ENCODE measurements around the gene GFI1.
"Not testable (repeated sequence)": the region's sequence is repeated elsewhere in the genome, so short reads cannot be mapped to it uniquely, and the experiment has no call there.

GFI1 gene

DNA sequence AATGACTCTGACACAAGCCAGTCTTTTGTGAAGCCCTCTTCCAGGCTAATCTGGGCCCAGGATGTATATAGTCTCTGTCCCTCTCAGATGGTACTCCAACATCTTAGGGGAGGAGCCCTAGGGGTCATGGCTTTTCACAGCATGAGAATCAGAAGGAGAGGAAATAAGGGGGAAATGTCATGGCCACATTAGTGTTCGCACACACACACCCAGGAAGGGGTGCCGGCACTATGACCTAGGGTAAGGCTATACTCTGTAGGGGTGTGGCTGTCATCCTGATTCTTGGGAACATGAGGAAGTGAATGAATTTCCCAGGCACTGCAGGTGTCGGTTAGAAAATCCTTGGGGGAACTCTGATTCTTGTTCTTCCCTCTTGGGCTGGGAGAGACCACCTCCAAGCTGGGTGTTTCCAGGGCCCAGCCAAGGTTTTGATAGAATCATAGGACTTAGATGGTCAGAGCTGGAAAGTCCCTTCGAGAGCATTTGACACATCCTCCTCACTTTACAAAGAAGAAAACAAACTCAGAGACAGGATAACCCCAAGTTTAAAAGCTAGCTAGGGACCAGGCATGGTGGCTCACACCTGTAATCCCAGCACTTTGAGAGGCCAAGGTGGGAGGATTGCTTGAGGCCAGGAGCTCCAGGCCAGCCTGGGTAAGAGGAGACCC is 22.0 kb downstream of the GFI1 start:
- no peak for DNase-seq

DNA sequence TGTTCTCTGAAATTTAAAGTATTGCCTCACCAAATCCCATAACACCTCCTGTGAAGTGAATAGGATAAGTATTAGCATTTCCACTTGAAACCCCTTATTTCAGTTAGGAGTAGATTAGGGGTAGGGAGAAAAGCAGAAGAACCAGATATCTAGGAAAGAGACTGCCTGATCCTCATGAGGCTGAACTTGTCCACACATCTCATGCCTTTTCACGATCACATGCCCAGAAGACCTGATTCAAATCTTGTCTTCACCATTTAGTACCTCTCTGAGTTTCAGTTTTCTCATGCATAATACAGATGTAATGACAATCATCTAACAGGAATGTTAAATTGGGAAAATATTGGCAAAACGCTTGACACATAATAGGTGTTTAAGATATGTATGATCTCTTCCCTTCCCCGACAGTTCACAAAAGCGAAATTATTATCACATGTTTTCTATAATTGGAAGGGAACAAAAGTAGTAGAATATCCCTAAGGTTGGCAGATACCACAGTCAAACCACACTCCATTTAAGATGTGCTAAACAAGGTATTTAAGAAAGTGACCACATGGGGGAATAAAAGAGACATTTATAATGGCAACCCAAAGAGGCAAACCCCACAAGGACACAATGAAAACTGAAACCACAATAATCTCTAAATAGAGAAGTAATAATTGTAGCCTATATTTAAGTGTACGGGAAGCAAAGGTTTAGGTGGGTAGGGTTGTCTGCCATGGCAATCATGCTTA is 25.2 kb downstream of the GFI1 start:
- no peak for DNase-seq

DNA sequence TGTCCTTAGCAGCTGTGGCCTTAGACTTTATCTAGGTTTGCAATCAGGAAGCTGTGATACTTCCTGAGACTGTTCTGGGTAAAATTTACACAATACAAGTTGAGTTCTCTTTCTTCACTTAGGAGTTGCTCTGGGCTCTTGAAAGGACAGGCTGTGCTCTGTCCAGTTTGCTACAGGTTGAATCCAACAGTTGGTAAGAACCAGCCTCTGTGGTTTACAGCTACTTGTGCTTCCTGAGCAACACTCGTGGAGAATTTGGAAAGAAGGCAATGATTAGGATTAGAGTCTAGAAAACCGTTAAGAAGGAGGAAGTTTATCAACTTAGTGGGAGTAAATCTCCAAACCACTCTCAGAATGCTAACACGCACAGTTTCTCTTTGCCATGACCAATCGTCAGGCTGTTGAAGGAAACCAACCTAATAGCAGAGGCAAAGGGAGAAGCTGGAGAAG is 26.8 kb downstream of the GFI1 start:
- DNase-seq, result no peak

DNA sequence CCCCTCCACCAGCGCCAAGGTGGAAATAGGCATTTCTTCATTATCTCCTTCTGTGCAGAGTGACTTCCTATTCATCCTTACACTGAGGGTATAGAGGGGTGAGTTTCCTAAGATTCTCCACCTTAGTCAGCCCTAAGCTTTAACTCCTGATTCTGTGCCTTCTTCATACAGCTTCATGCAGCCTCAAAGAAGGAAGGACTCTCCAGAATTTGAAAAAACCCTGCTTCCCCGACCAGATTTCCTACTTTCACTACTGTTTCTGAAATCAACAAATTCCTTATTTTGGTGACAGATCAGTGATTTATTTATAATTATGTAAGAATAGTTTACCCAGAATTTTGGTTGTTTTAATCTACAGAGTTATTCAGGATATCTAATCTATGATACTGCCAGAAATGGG is 28.6 kb downstream of the GFI1 start:
- DNase-seq, result no peak

DNA sequence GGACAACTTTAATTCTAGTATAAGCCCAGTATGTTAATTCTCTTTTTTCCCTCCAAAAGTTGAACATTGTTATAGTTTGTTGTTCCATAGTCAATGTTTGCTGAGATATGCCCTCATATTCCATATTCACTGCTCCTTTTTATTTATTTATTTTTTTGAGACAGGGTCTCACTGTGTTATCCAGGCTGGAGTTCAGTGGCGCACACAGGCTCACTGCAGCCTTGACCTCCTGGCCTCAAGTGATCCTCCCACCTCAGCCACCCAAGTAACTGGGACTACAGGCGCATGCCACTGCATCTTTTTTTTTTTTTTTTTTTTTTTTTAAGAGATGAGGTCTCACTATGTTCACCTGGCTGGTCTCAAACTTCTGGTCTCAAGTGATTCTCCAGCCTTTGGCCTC is 38.7 kb downstream of the GFI1 start:
- DNase-seq, result no peak

DNA sequence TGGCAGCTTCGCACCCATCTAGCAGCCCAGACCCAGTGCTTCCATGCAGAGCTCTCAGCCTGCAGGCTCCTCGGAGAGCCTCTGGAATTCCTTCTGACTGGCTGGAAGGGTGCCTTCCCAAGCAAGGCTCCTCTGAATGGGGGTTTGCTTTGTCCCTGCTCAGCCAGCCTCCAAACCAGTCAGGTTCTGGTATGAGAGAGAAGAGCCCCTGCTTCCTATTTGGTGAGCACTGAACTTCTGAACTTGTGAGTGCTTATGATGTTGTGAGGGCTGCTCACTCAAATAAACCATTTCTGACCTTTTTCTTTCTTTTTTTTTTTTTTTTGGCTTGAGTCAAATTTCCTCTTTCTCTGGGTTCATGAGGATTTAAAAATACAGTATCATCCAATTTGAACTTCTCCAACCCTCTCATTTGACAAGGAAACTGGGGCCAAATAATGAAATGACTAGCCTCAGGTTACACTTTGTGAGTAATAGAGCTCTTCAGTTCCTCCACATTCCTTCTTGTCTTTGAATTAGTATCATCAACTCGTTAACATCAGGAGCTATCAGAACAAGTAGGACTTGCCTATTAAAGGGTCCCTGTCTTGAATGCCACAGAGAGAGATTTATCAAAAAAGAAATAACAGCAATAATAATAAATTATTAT is 39.6 kb downstream of the GFI1 start:
- DNase-seq, result no peak

DNA sequence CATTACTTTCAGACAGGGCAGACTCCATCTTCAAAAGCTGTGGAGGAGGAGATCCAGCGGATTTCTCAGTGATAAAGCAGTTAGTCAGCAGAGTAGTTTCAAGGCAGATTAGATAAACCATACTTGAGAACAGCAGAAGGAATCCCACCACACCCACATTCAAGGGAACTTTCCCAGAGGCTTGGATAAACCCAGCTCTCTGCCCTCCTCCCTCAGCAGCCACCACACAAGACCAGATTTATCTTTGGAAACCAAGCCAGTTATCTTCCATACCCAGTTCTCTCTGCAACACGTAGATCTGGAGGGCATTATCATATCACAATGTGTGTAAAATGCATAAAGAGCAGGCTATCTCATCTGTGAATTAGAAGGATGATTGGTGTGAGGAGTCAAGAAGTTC is 40.2 kb downstream of the GFI1 start:
- no peak for DNase-seq

DNA sequence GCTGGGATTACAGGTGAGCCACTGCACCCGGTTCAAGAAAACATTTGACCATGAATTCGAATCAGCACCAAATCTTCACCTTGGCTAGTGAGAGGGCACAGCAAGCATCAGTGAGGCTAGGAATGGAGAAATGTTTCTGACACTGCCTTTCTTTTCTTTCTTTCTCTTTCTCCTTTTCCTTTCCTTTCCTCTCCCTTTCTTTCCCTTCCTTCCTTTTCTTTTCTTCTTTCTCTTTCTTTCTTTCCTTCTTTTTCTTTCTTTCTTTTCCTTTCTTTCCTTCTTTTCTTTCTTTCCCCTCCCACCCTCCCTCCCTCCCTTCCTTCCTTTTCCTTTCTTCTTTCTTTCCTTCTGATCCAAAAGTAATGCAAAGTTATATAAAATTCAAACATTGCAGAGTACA is 40.9 kb downstream of the GFI1 start:
- DNase-seq, result no peak

DNA sequence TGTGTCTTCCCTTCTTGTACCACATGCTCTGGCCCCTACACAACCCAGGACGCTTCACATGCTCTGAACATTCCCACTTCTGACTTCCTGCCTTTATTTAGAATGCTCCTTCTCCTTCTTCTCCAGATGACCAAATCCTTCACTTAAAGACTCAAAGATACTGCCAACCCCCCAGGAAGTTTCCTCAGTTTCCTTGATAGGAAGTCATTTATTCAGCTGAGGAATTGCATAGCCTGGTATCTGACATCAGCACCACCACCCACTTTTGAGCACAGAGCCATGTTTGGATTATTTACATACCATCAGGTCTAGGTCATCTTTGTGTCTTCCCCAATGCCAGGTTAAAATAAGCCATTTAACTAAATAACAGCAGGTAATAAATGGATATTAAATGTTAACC is 42.4 kb downstream of the GFI1 start:
- DNase-seq, result no peak

DNA sequence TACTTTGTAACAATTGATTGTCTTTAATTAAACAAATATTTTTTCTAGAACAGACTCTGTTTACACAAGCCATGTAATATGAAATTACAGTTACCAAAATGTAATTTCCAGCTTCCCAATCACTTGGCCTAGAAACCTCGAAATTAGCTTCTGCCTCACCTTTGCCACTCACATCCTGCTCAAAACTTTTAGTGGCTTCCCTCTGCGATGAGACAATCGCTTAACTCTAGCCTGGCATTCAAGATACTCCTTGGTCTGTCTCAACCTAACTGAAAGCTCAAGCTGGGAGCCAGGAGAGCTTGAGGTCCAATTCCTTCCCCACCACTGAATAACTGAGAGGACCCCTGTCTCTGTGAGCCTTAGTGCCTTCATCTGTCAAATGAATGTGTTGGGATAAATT is 42.8 kb downstream of the GFI1 start:
- DNase-seq, result no peak

DNA sequence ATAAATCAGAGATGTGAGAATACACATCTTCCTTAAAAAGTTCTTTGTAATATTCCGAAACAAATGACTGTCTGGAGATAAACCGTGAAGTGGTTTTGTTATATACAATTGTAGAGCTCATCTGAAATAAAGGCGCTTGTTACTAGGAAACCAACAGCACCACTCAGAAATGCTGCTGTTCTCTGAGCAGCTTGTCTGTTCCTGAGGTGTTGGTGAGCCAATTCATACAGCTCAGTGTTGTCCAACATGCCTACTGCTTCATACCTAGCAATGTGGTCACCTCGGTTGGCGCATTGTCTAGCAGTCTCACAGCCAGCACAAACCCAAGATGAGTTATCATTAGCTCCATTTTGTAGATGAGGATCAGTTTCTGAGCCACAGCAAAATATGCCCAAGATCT is 44.4 kb downstream of the GFI1 start:
- DNase-seq, result no peak

DNA sequence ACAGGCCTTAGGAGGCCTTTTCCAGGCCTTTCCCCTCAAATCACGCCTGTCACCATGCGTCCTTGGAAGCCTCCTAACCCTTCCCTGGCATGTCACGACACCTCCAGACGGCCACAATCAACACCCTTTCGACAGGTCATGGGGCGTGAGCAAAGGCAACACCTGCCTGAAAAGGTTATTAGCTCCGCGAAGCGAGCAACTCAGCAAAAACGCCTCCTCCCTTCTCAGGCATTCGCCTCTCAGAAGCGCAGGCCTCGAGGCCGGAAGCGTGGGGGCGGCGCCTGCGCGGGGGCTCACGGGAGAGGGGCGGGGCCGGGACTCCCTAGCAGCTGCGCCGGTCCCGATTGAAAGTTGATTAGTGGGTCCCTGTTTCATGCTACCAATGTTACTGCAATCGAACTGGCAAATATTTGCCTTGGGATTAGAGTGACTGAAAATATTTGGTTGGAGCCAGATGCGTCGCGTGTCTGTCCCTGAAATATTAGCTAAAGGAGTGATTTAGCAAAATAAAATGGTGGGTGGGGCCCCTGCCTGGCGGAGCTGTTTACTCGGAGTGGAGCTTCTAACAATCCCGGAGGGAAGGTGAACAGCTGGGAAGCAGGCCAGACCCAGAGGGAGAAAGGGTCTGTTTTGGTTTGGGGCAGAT is 44.9 kb downstream of the GFI1 start:
- DNase-seq, result no peak

DNA sequence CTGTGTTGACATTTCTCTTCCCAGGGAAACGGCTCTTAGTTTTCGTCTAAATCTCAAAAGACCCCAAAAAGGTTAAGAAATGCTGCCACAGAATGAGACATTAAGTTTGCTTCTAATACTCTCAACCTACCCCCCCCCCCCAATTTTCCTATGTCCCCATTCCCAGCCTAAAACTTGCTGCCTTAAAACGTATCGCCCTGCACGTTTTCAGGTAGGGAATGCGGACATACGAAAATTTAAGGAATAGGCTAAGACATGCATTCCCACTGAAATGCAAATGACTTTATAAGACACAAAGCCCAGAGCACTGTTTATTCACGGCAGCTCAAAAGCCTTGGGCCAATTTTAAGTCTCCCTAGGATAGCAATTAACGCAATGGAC is 45.4 kb downstream of the GFI1 start:
- DNase-seq, result no peak

DNA sequence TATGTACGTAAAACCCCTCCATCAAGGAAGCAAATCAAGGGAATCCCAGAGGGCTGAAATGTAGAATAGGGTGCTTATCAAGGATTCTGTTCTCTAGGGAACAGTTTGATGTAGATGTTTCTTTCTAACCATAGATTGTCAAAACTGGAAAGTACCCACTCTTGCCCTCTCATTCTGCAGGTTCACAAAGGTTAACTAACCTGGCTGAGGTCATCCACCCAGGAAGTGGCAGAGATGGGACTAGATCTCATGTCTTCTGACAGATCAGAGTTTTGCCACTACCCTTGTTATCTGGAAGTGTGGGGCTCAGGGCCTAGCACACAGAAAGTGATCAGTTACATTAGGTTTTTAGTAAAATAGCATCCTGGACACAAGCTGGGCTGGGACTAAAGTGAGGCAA is 47.4 kb downstream of the GFI1 start:
- no peak for DNase-seq

DNA sequence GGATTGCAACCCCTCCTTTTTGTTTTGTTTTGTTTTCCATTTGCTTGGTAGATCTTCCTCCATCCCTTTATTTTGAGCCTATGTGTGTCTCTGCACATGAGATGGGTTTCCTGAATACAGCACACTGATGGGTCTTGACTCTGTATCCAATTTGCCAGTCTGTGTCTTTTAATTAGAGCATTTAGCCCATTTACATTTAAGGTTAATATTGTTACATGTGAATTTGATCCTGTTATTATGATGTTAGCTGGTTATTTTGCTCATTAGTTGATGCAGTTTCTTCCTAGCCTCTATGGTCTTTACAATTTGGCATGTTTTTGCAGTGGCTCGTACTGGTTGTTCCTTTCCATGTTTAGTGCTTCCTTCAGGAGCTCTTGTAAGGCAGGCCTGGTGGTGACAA is 52.2 kb downstream of the GFI1 start:
- DNase-seq, result not testable (repeated sequence)

DNA sequence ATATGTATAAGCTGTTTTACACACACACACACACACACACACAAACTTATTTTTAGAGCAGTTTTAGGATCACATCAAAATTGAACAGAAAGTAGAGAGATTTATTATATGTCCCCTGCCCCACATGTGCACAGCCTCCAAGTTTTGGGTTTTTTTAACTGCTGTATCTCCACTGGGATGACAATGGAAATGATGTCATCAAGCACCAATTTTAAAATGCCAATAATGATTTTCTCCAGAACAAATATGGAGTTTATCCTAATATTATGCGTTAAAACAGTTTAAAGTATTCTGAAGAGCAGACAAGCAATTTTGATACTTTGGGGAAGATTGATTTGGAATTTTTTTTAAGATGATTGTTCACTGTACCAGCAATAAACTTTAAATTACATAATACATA is 56.7 kb downstream of the GFI1 start:
- no peak for DNase-seq

DNA sequence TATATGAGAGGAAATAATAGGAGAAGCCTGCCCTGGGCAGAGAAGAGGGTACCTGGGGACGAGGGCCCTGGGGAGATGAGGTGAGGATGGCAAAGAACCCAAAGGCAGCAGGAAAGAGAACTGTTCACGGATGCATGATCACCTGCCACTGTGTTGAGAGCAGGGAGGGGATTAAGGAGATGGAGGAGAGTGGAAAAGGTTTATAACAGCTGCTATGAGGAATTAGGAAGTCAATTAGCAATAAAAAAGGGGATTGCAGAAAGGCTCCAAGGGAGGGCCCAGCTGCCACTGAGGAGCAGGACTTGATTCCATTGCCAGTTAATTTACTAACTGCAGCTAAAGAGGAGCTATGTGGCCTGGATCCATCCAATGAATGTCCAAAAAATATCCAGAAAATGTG is 61.1 kb downstream of the GFI1 start:
- no peak for DNase-seq

Data from hippocampal formation (tissue), 2 donors.